IPS-11a (cell line): Measurements from ENCODE around the gene LMOD1.

Experiments used
- H3K4me3 ChIP-seq: one replicate; pipeline ENCODE4 v1.5.1; 2013; ENCODE audit warnings: low read depth, low read length, control low read depth

The LMOD1 gene

DNA sequence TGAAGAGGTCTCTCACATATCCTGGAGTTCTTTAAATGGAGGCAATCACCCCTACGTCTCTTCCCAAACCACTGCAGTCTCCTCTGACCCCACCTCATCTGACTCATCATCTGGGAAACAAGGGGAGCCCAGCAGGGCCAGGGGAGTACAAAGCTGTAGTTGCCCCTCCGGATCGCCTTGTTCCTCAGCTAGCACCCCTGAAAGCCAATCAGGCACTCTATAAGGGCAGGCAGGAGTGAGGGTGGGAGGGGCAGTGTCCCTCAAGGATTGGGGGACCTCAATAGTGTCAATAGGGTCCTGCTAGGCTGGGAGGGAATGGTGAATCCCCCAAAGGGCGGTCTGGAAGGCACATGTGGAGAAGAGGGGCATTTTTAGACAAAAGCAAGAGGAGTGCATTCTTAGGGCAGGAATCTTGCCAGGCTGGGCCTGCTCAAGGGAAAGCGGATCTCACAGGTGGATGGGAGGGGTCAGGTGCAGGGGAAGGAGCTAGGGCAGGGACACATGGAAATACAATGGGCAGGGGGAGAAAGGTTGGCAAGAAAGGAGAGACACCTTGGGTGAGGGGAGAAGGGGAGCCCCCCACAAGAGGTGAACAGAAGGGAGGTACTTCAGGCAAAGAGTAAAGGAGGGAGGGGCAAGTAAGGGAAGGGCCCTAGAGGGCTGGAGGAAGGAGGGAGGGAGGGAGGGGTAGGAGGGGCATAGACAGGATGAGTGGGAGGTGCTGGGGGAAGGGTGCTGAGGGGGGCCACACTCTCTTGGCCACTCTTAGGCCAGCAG is 51.8 kb downstream of the LMOD1 start:
- H3K4me3 ChIP-seq = no peak overlapping the region

DNA sequence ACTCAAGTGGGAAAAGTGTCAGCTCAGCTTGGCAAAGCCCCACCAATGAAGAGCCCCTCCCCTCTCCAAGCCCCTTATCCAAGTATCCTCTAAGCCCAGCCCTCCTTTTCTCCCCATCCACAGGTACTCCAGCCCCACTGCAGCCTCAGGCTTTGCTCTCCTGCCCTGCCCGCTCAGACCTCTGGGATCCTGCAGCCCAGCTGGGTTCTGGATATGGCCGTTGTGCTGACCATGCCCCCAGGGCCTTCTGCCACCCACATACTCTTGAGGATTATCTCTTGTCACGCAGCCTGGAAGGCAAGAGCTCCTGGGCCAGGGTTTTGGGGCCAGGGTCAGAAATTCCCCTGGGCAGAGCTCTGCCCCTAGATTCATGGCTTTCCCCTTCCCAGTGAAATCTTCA is 52.9 kb downstream of the LMOD1 start:
- no peak overlapping the region for H3K4me3 ChIP-seq

DNA sequence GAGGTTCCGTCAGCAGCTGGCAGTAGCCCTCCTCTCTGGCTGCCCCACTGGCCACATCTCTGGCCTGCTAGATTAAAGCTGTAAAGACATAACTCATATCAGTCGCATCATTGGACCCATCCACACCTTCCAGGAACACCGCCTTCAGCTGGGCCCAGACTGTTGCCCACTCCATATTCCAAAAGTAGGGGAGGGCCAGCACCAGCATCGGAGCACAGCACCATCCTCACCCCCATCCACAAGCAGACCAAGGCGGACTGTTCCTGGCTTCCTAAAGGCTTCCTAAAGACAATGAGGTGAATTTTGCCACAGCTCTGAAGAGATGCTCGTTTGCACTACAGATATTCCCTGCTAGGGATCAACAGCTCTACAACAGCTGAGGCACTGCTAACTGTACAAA is 54.1 kb downstream of the LMOD1 start:
- H3K4me3 ChIP-seq = no peak overlapping the region

DNA sequence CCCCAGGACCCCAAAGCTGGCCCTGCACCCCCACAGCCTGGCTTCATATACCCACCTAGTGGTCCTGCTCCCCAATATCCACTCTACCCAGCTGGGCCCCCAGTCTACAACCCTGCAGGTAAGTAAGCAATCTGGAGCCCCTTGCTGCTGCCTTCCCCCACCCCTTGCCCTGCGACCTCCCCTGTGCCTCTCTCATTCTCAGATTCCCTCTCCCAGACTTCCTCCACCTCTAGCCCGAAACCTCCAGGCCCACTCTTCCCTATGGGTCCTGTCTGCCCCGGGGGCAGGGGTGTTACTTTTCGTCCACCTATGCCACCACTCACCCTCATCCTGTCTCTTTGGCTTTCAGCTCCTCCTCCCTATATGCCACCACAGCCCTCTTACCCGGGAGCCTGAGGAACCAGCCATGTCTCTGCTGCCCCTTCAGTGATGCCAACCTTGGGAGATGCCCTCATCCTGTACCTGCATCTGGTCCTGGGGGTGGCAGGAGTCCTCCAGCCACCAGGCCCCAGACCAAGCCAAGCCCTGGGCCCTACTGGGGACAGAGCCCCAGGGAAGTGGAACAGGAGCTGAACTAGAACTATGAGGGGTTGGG is 54.8 kb downstream of the LMOD1 start:
- H3K4me3 ChIP-seq = no peak overlapping the region

DNA sequence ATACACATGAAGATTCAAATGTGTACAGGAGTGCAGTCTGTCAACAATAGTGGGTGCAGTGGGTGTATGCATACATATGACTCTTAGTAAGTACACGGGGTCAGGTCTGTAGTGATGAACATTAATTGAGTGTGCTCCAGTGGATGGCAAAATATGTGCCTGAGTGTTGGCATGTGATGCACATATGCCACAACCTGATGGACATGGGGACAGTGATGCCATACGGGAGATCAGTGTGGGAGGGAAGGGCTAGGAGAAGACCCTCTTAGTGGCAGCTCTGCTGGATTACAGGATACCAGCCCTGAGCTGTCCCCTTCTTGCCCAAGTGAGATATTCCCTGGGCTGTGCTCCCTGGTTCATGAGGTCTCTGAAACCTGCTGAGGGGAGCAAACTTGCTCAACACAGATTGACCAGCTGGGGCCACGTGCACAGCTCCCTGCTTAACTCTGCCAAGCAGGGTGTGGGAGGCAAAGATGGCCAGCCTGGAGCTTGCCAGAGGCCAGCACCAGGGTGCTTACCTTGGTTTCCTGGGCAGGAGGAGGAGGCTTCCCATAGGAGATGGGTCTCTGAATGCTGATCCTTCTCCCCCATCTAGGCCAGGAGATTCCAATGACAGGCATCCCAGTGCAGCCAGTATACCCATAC is 55.4 kb downstream of the LMOD1 start:
- H3K4me3 ChIP-seq = no peak overlapping the region

DNA sequence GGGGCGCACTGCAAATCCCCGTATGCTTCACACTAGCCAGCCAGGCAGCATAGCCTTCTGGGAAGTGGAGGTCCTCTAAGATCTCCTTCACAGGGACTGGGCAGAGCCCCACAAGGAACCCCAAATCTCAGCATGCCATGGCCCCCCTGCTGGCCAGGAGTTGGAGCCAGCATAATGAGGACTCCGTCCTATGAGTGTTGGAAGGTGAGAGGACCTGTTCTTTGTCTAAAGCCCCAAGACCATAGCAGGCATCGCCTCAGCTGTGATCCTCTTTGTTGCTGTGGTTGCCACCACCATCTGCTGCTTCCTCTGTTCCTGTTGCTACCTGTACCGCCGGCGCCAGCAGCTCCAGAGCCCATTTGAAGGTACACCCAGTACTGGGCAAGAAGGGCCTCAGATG is 56.1 kb downstream of the LMOD1 start:
- no peak overlapping the region for H3K4me3 ChIP-seq

DNA sequence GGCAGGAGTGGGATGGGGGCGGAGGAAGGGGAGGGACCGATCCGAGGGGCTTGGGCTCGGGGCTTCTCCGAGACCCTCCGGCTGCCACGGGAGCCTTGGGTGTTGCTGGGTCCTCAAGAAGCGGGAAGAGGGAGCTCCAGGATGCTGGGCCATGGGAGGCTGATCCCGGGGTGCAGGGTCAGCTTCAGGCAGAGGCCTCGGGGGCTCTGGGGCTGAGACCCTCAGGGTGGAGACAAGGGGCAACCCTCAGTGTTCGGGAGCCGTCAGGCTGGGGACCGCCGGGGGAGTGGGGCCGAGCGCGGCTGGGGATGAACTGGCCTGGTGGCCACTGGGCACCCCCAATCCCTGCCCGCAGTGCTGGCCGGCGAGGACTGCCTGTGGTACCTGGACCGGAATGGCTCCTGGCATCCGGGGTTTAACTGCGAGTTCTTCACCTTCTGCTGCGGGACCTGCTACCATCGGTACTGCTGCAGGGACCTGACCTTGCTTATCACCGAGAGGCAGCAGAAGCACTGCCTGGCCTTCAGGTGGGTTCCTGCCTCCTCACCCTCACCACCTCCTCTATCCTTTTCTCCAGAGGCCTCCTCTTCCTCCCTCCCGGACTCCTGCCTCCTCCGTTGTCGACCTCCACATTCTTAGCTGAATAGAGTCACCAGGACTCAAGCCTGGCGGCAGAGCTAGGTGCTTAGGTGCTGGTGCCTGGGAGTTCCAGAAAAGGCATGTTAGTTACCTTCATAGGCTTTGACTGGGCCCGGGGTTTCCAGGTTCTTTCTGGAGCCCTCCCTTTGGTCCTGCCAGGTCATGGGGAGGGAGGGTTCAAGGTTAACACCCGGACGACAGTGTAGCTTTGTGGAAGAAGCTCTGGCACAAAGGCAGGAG is 57.0 kb downstream of the LMOD1 start:
- peak overlapping the region; percentile 67 for H3K4me3 ChIP-seq

DNA sequence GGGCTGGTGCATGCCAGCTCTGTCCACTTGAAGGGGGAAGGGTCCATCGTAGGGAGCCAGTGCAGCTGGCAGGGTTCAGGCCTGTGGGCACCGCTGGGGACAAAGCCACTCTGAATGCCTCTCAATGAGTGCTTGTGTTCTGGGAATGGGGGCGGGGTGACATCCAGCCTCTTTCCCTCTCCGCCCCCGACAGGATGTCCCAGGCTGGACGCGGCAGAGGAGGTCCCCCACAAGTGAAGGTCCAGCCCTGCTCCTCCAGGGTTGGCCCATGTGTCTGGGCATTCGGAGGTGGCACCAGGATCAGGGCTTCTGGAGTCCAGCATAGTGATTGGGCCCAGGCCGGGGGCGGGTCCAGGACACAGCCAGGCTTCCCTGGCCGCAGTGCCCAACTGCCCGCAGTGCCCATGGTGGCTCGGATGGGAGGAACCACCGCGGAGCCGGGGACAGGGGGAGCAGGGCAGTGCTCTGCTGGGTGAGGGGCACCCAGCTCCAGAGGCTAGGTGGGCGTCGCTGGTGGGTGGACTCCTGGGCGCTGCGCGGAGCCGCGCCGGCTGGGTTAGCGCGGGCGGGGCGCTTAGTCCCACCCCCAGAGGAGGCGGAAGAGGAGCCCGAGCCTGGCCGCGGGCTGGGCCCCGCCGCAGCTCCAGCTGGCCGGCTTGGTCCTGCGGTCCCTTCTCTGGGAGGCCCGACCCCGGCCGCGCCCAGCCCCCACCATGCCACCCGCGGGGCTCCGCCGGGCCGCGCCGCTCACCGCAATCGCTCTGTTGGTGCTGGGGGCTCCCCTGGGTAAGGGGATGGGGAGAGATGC is 57.9 kb downstream of the LMOD1 start, which contains the start of gene SHISA4:
SHISA4 (plus strand) TSS at position 617 of the 808 bp plus-strand sequence; CDS start at position 714, 97 bp downstream.
- H3K4me3 ChIP-seq = peak within 1 kb of the TSS; percentile 67

DNA sequence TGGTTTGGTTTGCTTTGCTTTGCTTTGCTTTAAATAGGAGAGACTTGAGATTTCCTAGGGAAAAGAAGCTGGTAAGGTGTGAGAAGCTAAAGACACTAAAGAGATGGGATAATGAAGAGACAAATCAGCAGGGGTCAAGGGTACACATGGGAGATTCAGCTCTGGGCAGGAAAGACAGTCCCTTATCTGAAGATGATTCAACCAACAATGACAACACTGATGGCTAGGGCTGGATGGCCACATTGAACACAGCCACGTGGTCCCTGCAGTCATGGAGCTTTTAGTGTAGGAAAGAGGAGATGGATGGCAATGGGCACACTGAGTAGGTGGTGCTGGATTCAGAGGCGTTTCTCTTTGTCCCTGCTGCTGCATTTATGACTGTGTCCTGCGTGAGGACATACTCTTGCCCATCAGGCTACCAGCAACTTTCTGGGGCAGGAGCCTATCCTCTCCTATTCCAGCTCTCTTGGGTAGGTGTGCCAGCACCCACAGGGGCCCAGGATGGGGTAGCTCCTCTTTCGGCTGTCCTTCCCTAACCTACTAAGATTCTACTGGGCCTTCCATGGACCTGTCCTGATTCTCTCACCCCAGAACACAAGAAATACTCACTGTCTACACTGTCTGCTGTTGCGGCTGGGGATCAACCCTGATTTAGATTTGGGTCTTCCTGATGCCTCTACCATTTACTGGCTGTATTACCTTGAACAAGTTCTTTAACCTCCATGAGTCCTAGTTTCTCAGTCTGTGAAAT is 59.1 kb downstream of the LMOD1 start:
- no peak overlapping the region for H3K4me3 ChIP-seq

DNA sequence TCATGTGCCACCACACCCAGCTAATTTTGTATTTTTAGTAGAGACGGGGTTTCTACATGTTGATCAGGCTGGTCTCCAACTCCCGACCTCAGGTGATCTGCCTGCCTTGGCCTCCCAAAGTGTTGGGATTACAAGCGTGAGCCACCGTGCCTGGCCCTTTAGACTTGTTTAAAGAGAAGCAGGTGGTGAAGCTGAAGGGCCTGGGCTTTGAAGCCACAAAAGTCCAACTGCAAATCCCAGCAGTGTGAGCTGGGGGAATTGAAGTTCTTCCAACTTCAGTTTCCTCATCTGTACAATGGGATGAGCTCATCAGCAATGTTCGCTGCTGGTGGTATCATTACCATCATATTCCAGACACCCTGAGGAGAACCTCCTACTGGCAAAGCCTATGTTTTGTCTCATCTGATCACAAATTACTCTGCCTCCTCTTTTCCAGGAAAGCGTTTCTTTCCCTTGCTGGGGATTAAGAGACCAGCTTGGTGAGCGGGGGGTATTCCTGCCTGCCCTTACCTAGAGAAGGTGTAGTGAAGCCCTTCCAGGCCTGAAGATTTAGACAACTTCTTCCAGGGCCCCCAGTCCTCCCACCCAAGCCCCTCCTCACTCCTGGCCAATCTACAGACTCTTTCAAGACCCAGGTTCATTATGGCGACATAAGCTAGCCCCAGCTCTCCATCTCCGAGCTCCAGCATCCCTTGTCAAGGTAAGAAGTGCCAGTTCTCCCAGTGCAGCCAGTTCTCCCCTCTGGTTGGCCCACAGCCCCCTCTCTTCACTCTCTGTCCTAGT is 60.1 kb downstream of the LMOD1 start:
- no peak overlapping the region for H3K4me3 ChIP-seq

DNA sequence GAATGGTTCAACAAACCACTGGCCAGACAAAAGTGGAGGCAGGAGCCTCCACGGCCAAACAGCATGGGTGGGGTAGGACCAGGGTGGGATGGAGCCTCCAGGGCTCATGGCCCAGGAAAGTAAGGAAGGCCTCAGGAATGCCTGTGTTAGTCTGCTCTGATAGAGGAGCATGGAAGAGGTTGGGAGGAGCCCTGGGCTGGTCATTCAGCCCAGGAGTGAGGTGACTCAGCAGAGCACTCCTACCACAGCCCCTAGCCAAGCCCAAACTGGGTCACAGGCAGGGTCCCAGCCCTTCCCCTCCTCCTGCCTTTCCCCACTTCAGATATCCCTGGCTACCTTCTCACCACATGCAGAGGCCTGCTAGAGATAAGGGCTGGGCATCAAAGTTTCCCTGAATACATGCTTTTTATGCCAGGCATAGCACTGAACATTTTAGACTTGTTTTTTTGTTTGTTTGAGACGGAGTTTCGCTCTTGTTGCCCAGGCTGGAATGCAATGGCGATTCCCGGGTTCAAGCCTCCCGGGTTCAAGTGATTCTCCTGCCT is 60.7 kb downstream of the LMOD1 start:
- no peak overlapping the region for H3K4me3 ChIP-seq

DNA sequence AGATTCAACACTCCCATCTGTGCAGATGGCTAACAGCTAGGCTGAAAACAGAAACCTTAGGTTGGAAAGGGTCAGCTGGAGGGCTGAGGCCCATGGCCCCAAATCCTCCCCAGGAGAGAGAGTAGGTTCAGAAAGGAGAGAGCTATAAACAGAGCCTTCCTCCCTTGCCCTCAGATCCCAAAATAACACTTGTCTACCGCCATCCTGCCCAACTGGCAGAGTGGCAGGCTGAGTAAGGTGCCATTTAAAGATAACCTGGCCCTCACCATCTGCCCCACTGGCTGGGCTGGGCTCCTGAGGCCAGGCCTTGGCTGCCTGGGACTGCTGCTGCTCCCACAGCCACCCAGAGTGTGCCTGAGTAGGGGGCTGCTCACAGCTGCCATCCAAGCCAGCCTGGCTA is 61.9 kb downstream of the LMOD1 start:
- no peak overlapping the region for H3K4me3 ChIP-seq

DNA sequence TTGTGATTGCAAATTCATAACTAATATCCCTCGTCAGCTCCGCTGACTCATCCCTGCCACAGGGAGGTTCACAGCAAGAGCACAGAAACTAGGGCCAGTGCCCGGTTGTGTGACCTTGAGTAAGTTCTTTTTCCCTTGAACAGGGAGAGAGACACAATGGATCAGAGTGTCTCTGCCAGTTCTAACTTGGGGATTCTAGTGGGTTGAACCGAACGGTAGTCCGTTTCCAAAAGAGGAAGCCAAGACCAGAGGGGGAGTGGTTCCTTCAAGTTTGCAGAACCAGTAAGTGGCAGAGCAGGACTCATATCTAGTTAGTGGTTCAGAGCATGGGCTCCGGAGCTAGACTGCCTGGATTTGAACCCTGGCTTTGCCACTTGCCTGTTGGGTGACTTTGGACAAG is 62.6 kb downstream of the LMOD1 start:
- H3K4me3 ChIP-seq = no peak overlapping the region

DNA sequence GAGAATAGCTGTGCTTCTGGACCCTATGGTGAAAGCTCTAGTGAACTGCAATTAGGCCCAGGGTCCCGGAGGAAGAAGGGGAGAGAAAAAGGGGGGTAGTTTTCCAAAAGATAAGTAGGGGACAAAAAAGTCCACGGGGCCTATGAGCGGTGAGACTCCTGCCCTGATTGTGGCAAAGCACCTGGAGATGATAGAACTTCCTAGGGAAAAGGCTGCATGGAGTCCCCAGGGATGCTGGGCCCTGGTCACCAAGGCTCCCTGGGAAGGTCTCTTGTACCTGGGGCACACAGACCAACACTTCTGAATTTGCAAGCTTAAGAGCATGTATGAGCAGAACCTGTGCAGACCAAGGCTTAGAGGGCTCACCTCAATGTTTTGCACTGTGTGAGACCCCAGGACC is 63.1 kb downstream of the LMOD1 start:
- no peak overlapping the region for H3K4me3 ChIP-seq

DNA sequence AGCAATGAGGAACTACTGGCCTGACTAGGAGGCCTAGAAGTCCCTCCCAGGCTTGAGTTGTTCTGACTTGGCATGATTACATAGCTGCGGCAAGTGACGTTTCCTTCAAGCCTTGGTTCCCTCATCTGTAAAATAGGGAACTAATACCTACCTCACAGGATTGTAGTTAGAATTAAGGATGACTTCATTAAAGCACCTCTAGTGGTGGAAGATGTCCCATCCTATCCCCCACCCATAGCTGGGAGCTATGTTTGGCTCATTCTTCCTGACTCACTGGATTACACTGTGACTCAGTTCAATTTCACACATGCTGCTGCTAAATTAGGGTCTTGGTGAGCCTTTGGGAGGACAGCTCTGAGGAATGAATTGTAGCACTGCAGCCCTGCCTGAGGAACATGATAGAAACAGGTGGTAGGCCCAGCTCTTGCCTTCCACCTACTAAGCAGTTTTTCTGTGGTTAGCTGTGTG is 63.6 kb downstream of the LMOD1 start:
- no peak overlapping the region for H3K4me3 ChIP-seq

DNA sequence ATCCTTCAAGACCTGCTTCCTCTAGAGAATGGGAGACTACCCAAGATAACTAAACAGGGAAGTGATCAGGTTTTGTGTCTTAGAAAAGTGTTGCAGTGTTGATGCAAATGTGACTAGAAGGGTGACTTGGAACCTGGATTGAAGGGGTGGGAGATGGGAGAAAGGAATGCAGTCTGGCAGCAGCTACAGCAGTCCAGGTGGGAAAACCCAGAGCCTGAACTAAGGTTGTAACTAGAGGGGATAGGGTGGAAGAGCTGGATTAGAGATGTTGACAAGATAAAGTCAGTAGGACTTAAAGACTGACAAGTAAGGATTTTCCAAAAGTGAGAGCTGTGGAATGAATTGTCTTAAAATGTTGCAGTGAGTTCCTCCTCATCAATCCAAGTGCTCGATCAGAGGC is 64.7 kb downstream of the LMOD1 start:
- H3K4me3 ChIP-seq = no peak overlapping the region

DNA sequence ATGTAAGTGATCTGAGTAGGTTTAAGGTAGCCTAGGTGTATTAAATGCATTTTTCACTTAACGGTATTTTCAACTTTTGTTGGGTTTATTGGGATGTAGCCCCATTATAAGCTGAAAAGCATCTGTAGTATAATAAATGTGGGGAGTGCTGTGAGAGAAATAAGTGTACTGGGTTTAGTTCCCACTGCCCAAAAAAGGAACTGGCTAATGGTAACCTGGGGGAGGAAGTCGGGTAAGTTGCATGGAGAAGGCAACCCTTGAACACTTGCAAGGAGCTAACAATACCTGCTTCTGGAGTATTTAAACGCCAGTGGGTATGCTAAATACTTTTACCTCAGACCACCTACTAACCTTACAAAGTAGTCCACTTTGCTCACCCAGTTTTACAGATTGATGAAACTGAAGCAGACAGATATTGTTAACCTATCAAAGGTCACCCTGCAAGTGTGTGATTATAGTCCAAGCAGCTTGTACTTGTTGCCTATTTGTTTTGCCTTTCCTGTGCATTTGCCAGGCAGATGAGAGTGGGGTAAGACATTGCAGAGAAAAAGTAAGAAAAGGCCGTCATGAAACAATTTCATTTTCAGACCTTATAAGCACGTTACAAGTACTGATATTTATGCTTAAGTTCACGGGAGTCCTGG is 65.3 kb downstream of the LMOD1 start:
- H3K4me3 ChIP-seq = no peak overlapping the region

DNA sequence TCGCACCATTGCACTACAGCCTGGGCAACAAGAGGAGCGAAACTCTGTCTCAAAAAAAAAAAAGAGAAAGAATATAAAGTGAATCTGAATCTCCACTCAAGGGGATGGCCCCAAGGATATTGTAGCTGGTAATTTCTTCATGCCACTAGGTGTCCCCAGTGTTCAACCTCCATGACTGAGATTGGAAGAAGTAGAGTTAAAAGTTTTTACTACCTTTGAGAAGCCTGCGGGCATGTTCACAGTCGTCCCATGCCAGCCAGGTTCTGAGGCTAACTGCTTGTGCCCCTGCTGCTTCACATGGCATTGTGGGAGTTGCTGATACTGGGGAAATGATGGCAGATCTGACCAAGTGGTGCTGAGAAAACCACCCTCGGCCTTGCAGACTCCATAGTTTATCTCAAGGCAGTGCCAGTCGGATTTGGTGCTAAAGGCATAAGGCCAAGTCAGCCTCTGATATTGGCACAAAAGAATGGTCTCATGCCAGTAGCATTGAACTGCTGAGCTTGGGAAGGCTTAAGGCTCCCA is 68.4 kb downstream of the LMOD1 start:
- no peak overlapping the region for H3K4me3 ChIP-seq
